GM13977 (cell line): ENCODE results near the gene ZNF688.

Experiments used
- DNase-seq: peaks from one replicate; pipeline ENCODE4 v3.0.0; 2012; ENCODE audit warnings: low spot score
- in situ Hi-C: fragments of 300-500 bp; cut with MboI; formaldehyde crosslinking; loops from one replicate; pipeline ENCODE4 v1.12.0; 2022; ENCODE audit warnings: low sequenced_read_pairs, low pct_unique_long_range_greater_than_20kb, mixed read lengths, inconsistent platforms; ENCODE audit not compliant: unreplicated experiment
- TF ChIP-seq, protein P1 (sequence below): IDR thresholded peaks from 2 replicates; pipeline ENCODE4 v1.5.1; 2012; ENCODE audit warnings: mild to moderate bottlenecking, control low read depth; ENCODE audit not compliant: insufficient read depth; ENCODE audit errors: extremely low read depth, missing control alignments

The ZNF688 gene

DNA sequence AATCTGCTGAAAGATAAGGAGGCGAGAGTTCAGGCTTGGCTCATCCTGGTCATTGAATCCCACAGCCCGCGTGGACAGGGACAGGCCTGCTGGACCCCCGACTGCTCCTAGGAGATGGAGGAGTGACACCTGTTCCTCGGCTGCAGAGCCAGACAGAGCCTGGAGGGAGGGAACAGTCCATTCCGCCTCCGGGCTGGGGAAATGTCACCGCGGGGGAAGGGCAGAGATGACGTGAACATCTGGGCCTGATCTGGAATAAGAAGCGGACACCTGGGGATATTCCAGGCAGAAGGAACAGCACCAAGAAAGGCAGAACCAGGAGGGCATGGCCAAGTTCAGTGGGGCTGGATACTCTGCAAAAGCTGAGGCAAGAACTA, 38.4 kb downstream of the ZNF688 start:
- in situ Hi-C loops = loop anchor here (10.0 to 25.0 kb wide), 2 partner anchors 78 to 104 kb away; no protein-coding TSS in a partner anchor
- TF ChIP-seq, protein P1, sequence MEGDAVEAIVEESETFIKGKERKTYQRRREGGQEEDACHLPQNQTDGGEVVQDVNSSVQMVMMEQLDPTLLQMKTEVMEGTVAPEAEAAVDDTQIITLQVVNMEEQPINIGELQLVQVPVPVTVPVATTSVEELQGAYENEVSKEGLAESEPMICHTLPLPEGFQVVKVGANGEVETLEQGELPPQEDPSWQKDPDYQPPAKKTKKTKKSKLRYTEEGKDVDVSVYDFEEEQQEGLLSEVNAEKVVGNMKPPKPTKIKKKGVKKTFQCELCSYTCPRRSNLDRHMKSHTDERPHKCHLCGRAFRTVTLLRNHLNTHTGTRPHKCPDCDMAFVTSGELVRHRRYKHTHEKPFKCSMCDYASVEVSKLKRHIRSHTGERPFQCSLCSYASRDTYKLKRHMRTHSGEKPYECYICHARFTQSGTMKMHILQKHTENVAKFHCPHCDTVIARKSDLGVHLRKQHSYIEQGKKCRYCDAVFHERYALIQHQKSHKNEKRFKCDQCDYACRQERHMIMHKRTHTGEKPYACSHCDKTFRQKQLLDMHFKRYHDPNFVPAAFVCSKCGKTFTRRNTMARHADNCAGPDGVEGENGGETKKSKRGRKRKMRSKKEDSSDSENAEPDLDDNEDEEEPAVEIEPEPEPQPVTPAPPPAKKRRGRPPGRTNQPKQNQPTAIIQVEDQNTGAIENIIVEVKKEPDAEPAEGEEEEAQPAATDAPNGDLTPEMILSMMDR = no peak
- DNase-seq = no peak

DNA sequence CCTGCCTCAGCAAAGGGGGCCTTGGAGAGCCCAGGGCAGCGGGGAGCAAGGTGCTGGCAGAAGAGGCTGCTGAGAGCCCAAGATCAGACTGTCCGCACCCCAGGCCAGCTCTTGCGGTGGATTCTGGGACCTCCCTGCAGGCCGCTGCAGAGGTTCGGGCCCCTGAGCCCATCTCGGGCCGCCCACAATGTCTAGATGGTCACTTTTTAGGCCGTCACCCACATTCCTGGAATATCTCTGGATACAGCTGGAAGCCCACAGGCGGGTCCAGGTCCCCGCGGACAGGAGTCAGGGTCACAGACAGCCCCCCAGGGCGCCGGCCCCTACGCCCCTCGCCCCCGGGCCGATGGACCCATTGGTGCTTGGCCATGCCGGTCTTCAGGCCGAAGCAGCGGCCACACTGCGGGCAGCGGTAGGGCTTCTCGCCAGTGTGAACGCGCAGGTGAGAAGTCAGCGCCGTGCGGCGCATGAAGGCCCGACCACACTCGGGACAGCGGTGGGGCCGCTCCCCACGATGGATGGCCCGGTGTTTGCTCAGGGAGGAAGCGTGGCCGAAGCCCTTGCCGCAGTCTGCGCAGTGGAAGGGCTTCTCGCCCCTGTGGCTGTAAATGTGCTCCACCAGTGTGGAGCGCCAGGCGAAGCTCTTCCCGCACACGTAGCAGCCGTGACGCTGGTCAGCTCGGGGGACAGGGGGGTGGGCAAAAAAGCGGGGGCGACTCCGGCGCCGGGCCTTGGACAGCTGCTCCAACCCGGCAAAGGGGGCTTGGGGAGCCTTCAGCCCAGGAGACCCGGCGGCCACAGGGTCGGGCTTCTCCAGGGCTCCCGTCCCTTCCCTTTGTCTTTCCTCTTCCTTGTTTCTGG, 39.0 kb downstream of the ZNF688 start:
- no peak for DNase-seq
- TF ChIP-seq, protein P1 = no peak
- in situ Hi-C loops = loop anchor here (10.0 to 25.0 kb wide), 2 partner anchors 78 to 105 kb away; no protein-coding TSS in a partner anchor

DNA sequence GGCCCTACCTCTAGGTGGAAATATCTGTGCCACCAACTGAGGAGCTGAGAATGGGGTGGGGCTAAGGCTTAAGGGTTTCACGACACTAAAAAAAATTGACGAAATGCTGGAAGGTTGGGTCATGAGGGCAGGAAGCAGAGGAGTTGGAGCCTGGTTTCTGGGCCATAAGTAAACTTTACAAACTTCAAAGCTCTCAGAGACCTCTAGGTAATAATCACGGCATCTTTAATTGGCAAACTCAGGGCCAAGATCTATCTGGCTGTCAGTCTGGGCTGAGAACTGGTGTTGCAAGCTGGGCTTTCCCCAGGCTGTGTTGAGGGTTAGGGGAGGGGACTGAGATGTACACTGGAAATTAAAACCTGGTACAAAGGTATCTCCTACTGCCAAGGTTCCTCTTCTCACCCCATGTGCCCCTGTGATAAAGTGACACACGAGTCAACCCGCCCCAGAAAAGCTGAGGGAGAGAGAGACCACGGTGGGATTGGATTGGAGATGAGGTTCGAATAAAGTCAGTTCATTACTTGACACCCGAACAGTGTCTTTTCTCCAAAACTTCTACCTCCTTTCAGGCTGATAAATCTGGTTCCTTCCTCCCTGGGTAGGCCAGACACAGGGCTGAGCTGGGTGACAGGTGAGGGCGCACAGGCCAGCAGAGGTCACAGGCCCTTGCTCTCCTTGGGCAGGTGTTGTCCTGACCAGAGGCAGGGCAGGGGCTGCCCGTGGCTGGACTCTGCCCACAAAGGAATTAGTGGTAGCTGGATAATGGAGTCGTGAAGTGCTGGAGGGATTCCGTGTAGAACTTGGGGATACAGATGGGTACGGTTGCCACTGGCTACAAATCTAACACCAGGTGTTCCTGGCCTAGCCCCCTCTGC, 41.1 kb downstream of the ZNF688 start:
- DNase-seq = no peak
- in situ Hi-C loops = loop anchor here (10.0 to 25.0 kb wide), 2 partner anchors 76 to 107 kb away; no protein-coding TSS in a partner anchor
- TF ChIP-seq, protein P1 = no peak

DNA sequence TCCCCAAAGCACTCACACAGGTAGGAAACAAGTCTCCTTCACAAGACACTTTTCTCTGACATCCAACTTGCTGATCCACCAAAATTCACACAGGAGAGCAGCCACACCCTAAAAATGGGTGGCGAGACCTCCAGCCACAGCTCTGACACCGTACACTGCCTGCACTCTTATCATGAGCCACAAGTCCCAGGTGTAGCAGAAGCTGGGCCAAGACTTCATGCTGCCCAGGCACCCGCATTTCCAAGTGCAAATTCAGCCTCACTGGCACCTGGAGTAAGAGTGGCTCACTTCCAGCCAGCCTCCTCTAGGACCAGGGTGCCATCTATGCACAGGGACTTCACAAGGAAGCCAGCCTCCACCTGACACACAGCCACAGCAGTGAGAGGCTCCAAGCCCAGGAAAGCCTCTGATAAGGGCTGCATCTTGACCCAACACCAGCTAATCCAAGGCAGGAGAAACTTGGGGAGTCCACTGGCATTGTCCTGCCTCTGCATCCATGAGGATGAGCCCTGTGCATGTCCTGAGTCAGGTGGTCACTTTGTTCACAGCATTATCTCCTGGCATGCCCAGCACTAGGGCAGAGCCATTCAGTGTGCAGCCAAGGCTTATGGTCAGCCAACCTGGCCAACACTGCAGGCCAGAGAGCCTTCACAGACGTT, 42.6 kb downstream of the ZNF688 start:
- in situ Hi-C loops = loop anchor here (25.0 kb wide), 1 partner anchor 108 kb away; no protein-coding TSS in a partner anchor
- DNase-seq = no peak
- TF ChIP-seq, protein P1 = no peak

DNA sequence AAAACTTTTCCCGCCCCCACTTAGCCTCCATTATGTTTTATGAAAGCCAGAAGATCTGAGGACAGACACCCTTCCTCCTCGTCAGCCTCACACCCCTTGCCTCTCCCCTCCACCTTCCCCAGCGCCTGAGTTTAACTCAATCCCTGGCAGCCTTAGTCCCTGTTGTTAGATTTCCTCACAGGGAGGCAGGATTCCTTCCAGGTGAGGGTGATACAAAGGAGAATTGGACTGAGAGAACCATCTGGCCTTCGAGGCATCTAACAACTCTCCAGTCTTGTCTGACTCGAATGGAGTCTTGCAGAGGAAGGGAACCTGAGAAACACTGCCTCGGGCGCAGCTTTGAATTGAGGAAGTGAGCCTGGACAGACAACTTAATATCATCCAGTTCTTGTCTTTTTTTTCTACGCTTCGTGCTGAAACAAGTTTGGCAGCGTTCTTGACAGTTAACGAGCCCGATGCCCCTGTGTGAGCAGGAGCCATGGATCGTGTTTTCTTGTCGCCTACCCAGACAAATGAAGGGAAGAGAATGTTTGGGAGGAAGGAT, 43.8 kb downstream of the ZNF688 start:
- TF ChIP-seq, protein P1 = no peak
- in situ Hi-C loops = loop anchor here (25.0 kb wide), 1 partner anchor 110 kb away; no protein-coding TSS in a partner anchor
- DNase-seq = peak; percentile 79
